IPS DF 4.7 (cell line): ENCODE measurements around the gene COG3.

Source experiments
- DNase-seq: peaks from one replicate; pipeline ENCODE4 v3.0.0-alpha.2; 2013; ENCODE audit warnings: low spot score; ENCODE audit errors: extremely low read depth

The COG3 gene

DNA sequence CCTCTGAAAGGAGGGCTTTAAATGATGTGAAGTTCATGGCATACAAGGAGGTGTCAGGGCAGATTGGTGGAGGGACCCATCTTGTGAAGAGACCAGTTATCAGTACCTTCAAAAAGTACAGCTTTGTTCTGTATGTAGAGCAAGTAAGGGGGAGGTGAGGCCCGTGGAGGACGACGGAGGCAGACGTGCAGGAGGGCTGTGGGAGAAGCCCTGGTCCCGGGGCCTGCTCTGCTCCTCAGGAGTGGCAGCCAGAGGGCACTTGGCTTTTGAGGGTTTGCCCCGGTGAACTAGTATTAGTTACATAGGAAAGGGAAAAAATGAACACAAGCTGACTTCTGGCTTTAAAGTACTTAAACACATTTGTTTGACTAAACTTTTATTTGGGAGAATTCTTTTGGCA is 42.1 kb downstream of the COG3 start:
- DNase-seq = no peak

GRCh38 chr13:45508776-45509175 is 44.0 kb downstream of the COG3 start:
- DNase-seq = no peak

- no peak for DNase-seq
These were observed 45.9 kb downstream of the COG3 start for GRCh38 chr13:45510672-45511071.

DNA sequence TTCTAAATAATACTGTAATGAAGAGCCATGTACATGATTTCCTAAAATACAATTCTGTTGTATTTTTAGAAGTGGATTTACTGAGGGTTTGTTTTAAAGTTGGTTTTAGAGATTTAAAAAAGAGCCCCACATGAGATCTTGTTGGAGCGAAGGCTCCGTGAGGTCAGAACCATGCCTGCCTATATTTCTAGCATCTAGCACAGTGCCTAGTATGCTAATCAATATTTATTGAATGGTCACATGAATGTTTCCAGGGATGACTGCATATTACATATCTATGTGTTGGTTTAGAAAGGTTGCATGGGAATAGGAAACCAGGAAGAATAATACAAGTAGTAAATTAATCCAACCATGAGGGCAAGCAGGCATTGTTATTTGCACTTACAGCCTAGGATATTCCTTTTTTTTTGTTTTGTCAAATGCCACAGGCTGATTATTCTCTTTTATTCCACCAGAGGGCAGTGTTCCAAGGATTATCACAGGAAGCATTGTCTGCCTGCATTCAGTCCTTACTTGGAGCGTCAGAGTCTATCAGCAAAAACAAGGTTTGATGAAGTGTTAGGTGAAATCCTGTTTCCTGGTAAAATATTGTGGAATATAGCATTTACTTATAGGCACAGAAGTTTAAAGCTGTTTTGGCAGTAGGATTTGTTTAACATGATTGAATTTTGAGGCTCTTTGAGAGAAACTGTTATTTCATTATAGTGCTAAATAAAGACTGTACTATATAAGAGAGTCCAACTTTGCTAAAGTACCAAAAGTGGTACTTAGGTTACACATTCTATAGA is 46.8 kb downstream of the COG3 start:
- peak; percentile 36 for DNase-seq

GRCh38 chr13:45512098-45512496 is 47.4 kb downstream of the COG3 start:
- no peak for DNase-seq

DNA sequence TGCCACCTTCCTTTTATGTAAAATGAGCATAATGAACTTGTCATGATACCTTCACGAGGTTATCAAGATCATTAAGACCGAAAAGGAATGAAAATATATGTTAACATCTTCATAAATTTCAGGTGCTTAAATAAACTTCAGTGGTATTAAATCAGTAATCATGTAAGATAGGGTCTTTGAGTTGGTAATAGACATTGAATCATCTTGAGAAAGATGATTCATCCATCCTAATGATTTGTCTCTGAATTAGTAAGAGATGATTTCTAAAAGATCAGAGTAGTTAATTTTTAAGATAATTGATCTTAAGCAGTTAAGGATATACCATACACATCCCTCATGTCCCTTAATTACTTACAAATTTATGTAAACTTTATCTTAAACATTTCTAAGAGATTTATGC is 52.0 kb downstream of the COG3 start:
- DNase-seq = no peak

- no peak for DNase-seq
These were observed 53.9 kb downstream of the COG3 start for GRCh38 chr13:45518525-45519245.

- no peak for DNase-seq
These were observed 54.8 kb downstream of the COG3 start for GRCh38 chr13:45519493-45519892.

- DNase-seq = no peak
These were observed 56.6 kb downstream of the COG3 start for GRCh38 chr13:45521297-45521696.

DNA sequence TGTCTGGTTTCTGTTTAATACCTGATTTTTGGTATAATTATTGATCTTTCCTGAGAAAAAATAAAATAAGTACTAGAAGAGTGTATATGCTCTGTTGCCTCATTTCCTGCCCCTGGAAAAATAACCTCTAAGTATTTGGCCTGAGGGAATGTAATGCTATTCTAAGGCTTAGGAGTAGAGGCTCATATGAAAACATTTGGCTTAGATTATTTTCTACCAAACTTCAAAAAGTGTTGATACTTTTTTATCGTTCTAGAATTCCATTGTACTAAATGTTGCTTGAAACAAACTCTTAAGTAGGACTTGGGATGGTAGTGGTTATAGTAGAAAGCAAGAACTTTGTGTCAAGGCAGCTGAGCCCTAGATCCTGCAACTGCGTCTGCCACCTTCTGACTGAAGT is 57.8 kb downstream of the COG3 start:
- no peak for DNase-seq

GRCh38 chr13:45527699-45528462 is 63.1 kb downstream of the COG3 start:
- DNase-seq = no peak

DNA sequence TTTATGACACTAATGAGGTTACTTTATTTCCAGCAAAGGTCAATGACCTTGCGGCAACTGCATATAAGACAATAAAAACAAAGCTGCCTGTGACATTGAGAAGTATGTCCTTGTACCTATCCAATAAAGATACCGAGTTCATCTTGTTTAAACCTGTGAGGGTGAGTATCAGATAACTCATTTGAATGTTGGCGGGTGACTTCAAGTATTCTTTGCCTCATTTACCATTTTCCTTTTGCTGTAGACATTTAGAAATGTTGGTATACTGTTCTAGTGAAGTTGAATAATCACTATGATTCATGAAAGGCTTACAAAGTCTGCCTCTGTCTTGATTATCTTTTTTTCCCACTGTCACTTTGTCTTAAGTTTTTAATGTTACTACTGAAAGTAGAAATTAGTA is 65.0 kb downstream of the COG3 start:
- no peak for DNase-seq

GRCh38 chr13:45534604-45535003 is 69.9 kb downstream of the COG3 start:
- DNase-seq = no peak

DNA sequence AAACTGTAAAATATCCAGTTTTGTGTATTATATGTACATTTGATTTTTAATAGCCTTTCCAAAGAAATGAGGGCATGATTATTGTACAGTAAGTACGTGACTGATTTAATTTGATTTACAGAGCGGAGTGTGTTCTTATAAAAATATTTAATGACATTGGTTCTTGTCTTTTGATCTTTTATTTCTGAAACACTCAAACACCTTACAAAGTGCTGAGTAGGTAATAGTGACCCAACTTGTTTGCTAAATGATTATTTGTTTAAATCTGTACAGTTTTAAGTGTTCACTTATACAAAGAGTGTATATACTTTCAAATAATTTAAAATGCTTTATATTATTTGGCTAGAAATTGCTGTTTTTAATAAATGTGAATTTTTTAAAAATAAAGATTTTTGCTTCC is 71.5 kb downstream of the COG3 start:
- no peak for DNase-seq

- no peak for DNase-seq
These were observed 72.8 kb downstream of the COG3 start for GRCh38 chr13:45537516-45537915.

DNA sequence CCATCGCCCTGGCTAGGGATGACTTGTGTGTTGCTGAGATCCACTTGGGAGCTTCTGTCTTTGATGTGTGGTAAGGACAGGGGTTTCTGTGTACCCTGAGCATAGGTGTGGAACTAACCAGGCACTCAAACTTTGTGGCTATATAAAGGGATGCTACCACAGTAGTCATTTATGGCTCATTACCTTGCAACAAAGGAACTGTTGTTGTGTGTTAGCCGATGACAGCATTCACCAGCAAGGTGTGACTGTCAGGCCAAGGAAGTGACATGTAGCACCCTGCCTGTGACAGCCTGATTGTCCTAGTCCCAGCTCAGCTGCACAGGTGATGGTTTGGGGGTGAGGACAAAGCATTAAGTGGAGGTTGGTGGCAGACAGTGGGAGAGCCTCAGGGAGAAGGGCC is 73.6 kb downstream of the COG3 start:
- no peak for DNase-seq

DNA sequence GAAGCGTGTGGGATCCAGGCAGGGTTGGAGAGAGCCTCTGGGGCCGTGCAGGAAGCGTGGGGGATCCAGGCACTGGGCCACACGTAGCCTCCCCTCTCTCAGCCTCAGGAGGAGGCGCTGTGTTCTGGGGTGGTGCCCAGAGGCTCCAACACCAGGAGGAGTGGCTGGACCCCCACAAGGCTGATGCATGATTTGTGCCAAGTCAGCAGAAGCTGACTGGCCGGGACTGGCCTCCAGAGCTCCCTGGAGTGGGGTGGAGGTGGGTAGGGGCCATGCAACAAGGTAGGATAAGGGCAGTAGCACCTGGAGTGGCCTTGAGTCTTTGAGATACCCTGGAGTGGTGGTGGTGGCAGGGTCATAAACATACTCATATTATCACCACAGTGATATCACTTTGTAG is 75.5 kb downstream of the COG3 start:
- no peak for DNase-seq

DNA sequence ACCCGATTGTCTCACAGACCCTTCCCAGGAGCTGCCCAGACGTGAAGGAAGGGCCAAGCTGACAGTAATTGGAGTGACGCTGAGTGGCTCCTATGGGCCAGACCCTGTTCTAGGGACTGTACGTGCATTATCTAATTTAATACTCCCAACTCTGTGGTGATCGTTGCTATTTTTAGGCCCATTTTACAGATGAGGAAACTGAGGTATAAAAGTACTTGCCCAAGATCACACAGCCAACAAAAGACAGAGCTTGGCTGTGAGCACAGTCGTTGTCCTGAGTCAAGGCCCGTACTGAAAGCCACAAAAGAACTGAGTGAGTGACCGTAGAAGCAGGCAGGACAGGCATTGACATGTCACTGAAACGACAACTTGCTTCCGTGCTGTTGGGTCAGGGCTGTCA is 76.1 kb downstream of the COG3 start:
- no peak for DNase-seq

GRCh38 chr13:45541806-45542205 is 77.1 kb downstream of the COG3 start:
- no peak for DNase-seq

- no peak for DNase-seq
These were observed 77.7 kb downstream of the COG3 start for GRCh38 chr13:45542391-45542790.

GRCh38 chr13:45542878-45543277 is 78.1 kb downstream of the COG3 start:
- DNase-seq = no peak

GRCh38 chr13:45544520-45544919 is 79.8 kb downstream of the COG3 start:
- no peak for DNase-seq
